CD4-positive, alpha-beta memory T cell (primary cell): Measurements from ENCODE around the gene UBL4A. TPM values are rescaled to one million over a fixed set of nuclear protein-coding genes. Genes with fewer than 3 reads are reported as not detected.

ENCODE experiments used
- CTCF ChIA-PET: fragments of 350-600 bp; sonication (Branson Sonifier 250); formaldehyde crosslinking; loops from one replicate; lab custom pipeline; 2021; ENCODE audit warnings: inconsistent platforms; ENCODE audit not compliant: partially characterized antibody; lab: Charles Lee
- POLR2A ChIA-PET: fragments of 350-600 bp; sonication (Branson Sonifier 250); formaldehyde crosslinking; loops from one replicate; lab custom pipeline; 2021; ENCODE audit not compliant: partially characterized antibody; lab: Charles Lee
- DNase-seq, 5 donors: peaks; one replicate each; pipeline versions ENCODE4 v3.0.0 to v3.0.0-alpha.2; 2020 to 2022; ENCODE audit warnings: mixed read lengths in 1 of 5
- H3K27ac ChIP-seq: one replicate; pipeline ENCODE4 v1.7.0; 2013; ENCODE audit warnings: low read depth, low read length
- H3K27me3 ChIP-seq: 2 replicates; pipeline ENCODE4 v1.7.0; 2013; ENCODE audit warnings: mild to moderate bottlenecking, low read length, moderate library complexity; ENCODE audit not compliant: insufficient read depth
- H3K36me3 ChIP-seq: 2 replicates; pipeline ENCODE4 v1.7.0; 2013; ENCODE audit warnings: mild to moderate bottlenecking, low read length, moderate library complexity; ENCODE audit not compliant: insufficient read depth
- H3K4me1 ChIP-seq: 2 replicates; pipeline ENCODE4 v1.7.0; 2013; ENCODE audit warnings: mild to moderate bottlenecking, low read length, moderate library complexity; ENCODE audit not compliant: insufficient read depth
- H3K4me3 ChIP-seq, 2 donors: one replicate each; pipeline ENCODE4 v1.7.0; 2013; ENCODE audit warnings: low read length in 2 of 2, mild to moderate bottlenecking in 1 of 2
- H3K9me3 ChIP-seq, 2 donors: one replicate each; pipeline ENCODE4 v1.7.0; 2013; ENCODE audit warnings: low read length in 2 of 2, control low read depth in 1 of 2; ENCODE audit not compliant: control insufficient read depth in 1 of 2
- H3K27ac Mint-ChIP-seq, 7 donors: one replicate each; pipeline ENCODE4 v1.8.0; 2020 to 2021; ENCODE audit warnings: mixed read lengths in 7 of 7, mild to moderate bottlenecking in 6 of 7, inconsistent platforms in 3 of 7, moderate library complexity in 3 of 7
- H3K27me3 Mint-ChIP-seq, 2 donors: one replicate each; pipeline ENCODE4 v1.8.0; 2020 to 2021; ENCODE audit warnings: mixed read lengths in 2 of 2
- H3K36me3 Mint-ChIP-seq, 2 donors: one replicate each; pipeline ENCODE4 v1.8.0; 2020 to 2021; ENCODE audit warnings: mixed read lengths in 2 of 2, inconsistent platforms in 1 of 2, mild to moderate bottlenecking in 1 of 2
- H3K4me1 Mint-ChIP-seq, 4 donors: one replicate each; pipeline ENCODE4 v1.8.0; 2020 to 2021; ENCODE audit warnings: mixed read lengths in 4 of 4, mild to moderate bottlenecking in 1 of 4
- H3K4me3 Mint-ChIP-seq, 8 donors: one replicate each; pipeline ENCODE4 v1.8.0; 2020 to 2021; ENCODE audit warnings: mixed read lengths in 8 of 8, mild to moderate bottlenecking in 7 of 8, moderate library complexity in 6 of 8, inconsistent platforms in 3 of 8
- H3K9me3 Mint-ChIP-seq, 8 donors: one replicate each; pipeline ENCODE4 v1.8.0; 2020 to 2021; ENCODE audit warnings: mixed read lengths in 8 of 8, mild to moderate bottlenecking in 5 of 8, inconsistent platforms in 3 of 8, moderate library complexity in 1 of 8
- intact Hi-C: fragments of 100-400 bp; cut with micrococcal nuclease; formaldehyde crosslinking; loops from one replicate; pipeline ENCODE4 v1.15.1; 2023
- polyA plus RNA-seq, 2 donors: library from polyadenylated mRNA; unstranded; fragments of 300-500 nt; fragmentation: Illumina TruSeq; gene quantifications; one replicate each; pipeline ENCODE4 v1.2.3, GENCODE V29; 2021
- total RNA-seq, 2 experiments: library from RNA; stranded (reverse); gene quantifications; one replicate each; pipeline ENCODE4 v1.2.3, GENCODE V29; 2021

The UBL4A gene
- total and polyA plus RNA-seq, 4 experiments from 2014 or later = 33.2 to 66.8 (median 49.1) TPM

GRCh38 chrX:154515966-154516655 lies 29.7 kb upstream of the UBL4A start, which contains the start of gene FAM3A:
FAM3A (minus strand) TSS chrX:154516232; CDS start chrX:154515772, 460 bp downstream.
- peaks cover 0 to 2% of the 10 kb centered on the region in 2 donors for H3K36me3 Mint-ChIP-seq
- CTCF ChIA-PET = interaction anchor here (1.1 kb wide), 1 partner anchor 11 kb away, joined by 4 read pairs; no protein-coding TSS in a partner anchor
- peak within 1 kb of the TSS; percentile 83 to 88 (median 85) for H3K4me3 Mint-ChIP-seq
- intact Hi-C loops = loop anchor here (1.0 to 5.0 kb wide), 4 partner anchors 26 to 79 kb away; partner anchors contain the start of genes GDI1, LAGE3, PLXNA3 and SLC10A3
- H3K4me3 ChIP-seq = peak within 1 kb of the TSS; percentile 42 to 56
- POLR2A ChIA-PET = interaction anchor here (0.9 to 4.2 kb wide), 12 partner anchors 11 to 588 kb away, joined by 3 to 34 read pairs (median 6); partner anchors contain the start of genes EMD, PLXNA3, RPL10 and SLC10A3
- no peaks in the 10 kb centered on the region for H3K9me3 ChIP-seq
- H3K27me3 Mint-ChIP-seq = no peaks in the 10 kb centered on the region
- peak; percentile 87 to 90 (median 89) for DNase-seq
- no peaks in the 10 kb centered on the region for H3K9me3 Mint-ChIP-seq
- H3K4me1 ChIP-seq = peaks cover 18% of the 10 kb centered on the region
- H3K36me3 ChIP-seq = no peaks in the 10 kb centered on the region
- peak within 1 kb of the TSS; percentile 81 for H3K27ac ChIP-seq
- H3K27ac Mint-ChIP-seq = peak within 1 kb of the TSS; percentile 74 to 95 (median 92)
- no peaks in the 10 kb centered on the region for H3K27me3 ChIP-seq
- H3K4me1 Mint-ChIP-seq = peaks cover 10 to 29% (median 16%) of the 10 kb centered on the region in 4 donors

- peaks cover 18% of the 10 kb centered on the region for H3K4me1 ChIP-seq
- H3K36me3 Mint-ChIP-seq = peaks cover 0 to 3% of the 10 kb centered on the region in 2 donors
- no peaks in the 10 kb centered on the region for H3K9me3 ChIP-seq
- ChIA-PET CTCF (interaction anchor here (0.9 to 1.0 kb wide), 2 partner anchors 11 to 16 kb away, joined by 3 read pairs; no protein-coding TSS in a partner anchor), POLR2A (interaction anchor here (0.9 to 4.2 kb wide), 10 partner anchors 11 to 587 kb away, joined by 3 to 34 read pairs (median 10); partner anchors contain the start of genes PLXNA3, RPL10, SLC10A3 and TAFAZZIN)
- intact Hi-C loops = loop anchor here (5.0 kb wide), 2 partner anchors 58 to 78 kb away; partner anchors contain the start of genes GDI1 and PLXNA3
- no peaks in the 10 kb centered on the region for H3K36me3 ChIP-seq
- no peaks in the 10 kb centered on the region for H3K27me3 Mint-ChIP-seq
- H3K9me3 Mint-ChIP-seq = no peaks in the 10 kb centered on the region
- peak overlapping the region; percentile 61 to 84 (median 82) for H3K4me3 Mint-ChIP-seq
- peak overlapping the region; percentile 81 for H3K27ac ChIP-seq
- peak in 4 of 5 donors; percentile 9 to 18 (median 15) for DNase-seq
- peak overlapping the region; percentile 47 to 91 (median 86) for H3K27ac Mint-ChIP-seq
- H3K27me3 ChIP-seq = no peaks in the 10 kb centered on the region
- peaks cover 10 to 32% (median 21%) of the 10 kb centered on the region in 4 donors for H3K4me1 Mint-ChIP-seq
- H3K4me3 ChIP-seq = peak overlapping the region; percentile 28 to 56
Measured at GRCh38 chrX:154515090-154515965, 28.9 kb upstream of the UBL4A start.

DNA sequence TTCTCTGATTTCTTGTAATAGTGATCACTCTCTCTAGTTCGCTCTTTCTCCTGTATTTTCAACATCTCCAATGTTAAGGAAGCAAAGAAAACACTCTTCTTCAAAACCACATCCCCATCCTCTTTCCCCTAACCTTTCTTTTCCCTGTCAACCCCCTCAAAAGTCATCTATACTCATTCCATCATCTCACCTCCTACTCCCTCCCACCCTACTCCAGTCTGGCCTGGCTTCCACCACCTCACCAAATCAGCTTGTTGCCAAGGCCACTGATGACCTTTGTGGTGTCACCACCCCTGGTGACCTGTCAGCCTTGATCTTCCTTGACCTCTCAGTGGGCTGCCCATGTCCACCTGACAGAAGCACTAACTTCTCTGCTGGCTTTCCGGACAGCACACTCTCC lies 27.3 kb upstream of the UBL4A start:
- H3K27ac Mint-ChIP-seq = peak overlapping the region in 5 of 7 donors; percentile 5 to 86 (median 78)
- peak overlapping the region in 7 of 8 donors; percentile 5 to 71 (median 18) for H3K4me3 Mint-ChIP-seq
- POLR2A ChIA-PET = interaction anchor here (0.6 to 4.2 kb wide), 3 partner anchors 23 to 377 kb away, joined by 3 to 26 read pairs (median 3); partner anchors contain the start of gene SLC10A3

GRCh38 chrX:154512879-154513553 lies 26.6 kb upstream of the UBL4A start:
- intact Hi-C loops = no loop called here
- POLR2A ChIA-PET = no interaction called here
- Mint-ChIP-seq H3K36me3 (peaks cover 10 to 15% of the 10 kb centered on the region in 2 donors), H3K27ac (no peak overlapping the region), H3K9me3 (peaks cover 0 to 5% (median 0%) of the 10 kb centered on the region in 8 donors), H3K4me3 (no peak overlapping the region), H3K27me3 (no peaks in the 10 kb centered on the region), H3K4me1 (peaks cover 10 to 32% (median 21%) of the 10 kb centered on the region in 4 donors)
- Histone ChIP-seq H3K27me3 (no peaks in the 10 kb centered on the region), H3K36me3 (no peaks in the 10 kb centered on the region), H3K4me3 (no peak overlapping the region), H3K27ac (no peak overlapping the region), H3K4me1 (peaks cover 18% of the 10 kb centered on the region), H3K9me3 (no peaks in the 10 kb centered on the region)
- CTCF ChIA-PET = interaction anchor here (1.0 to 1.1 kb wide), 2 partner anchors 13 to 14 kb away, joined by 3 to 5 read pairs; no protein-coding TSS in a partner anchor
- no peak for DNase-seq

More for the DNA sequence above, 27.3 kb upstream of the UBL4A start:
- intact Hi-C loops = no loop called here
- Histone ChIP-seq H3K27ac (no peak overlapping the region), H3K9me3 (no peaks in the 10 kb centered on the region), H3K4me1 (peaks cover 18% of the 10 kb centered on the region), H3K36me3 (no peaks in the 10 kb centered on the region), H3K27me3 (no peaks in the 10 kb centered on the region), H3K4me3 (no peak overlapping the region)
- peaks cover 10 to 32% (median 21%) of the 10 kb centered on the region in 4 donors for H3K4me1 Mint-ChIP-seq
- peaks cover 0 to 5% (median 0%) of the 10 kb centered on the region in 8 donors for H3K9me3 Mint-ChIP-seq
- peaks cover 10 to 11% of the 10 kb centered on the region in 2 donors for H3K36me3 Mint-ChIP-seq
- no peaks in the 10 kb centered on the region for H3K27me3 Mint-ChIP-seq
- CTCF ChIA-PET = interaction anchor here (1.0 to 1.1 kb wide), 2 partner anchors 13 to 14 kb away, joined by 3 to 5 read pairs; no protein-coding TSS in a partner anchor
- DNase-seq = no peak

GRCh38 chrX:154511761-154512160 lies 25.3 kb upstream of the UBL4A start:
- ChIA-PET CTCF (no interaction called here), POLR2A (no interaction called here)
- peaks cover 10 to 32% (median 21%) of the 10 kb centered on the region in 4 donors for H3K4me1 Mint-ChIP-seq
- no peaks in the 10 kb centered on the region for H3K27me3 ChIP-seq
- no peaks in the 10 kb centered on the region for H3K36me3 ChIP-seq
- H3K36me3 Mint-ChIP-seq = peaks cover 10 to 15% of the 10 kb centered on the region in 2 donors
- no peak for DNase-seq
- H3K4me3 ChIP-seq = no peak overlapping the region
- H3K9me3 Mint-ChIP-seq = peaks cover 0 to 5% (median 0%) of the 10 kb centered on the region in 8 donors
- intact Hi-C loops = no loop called here
- peak overlapping the region; percentile 9 for H3K27ac ChIP-seq
- H3K4me3 Mint-ChIP-seq = no peak overlapping the region
- H3K4me1 ChIP-seq = peaks cover 14% of the 10 kb centered on the region
- no peaks in the 10 kb centered on the region for H3K9me3 ChIP-seq
- H3K27ac Mint-ChIP-seq = peak overlapping the region in 5 of 7 donors; percentile 24 to 77 (median 68)
- no peaks in the 10 kb centered on the region for H3K27me3 Mint-ChIP-seq

- Mint-ChIP-seq H3K27ac (peak overlapping the region in 1 of 7 donors; percentile 45), H3K4me1 (peaks cover 6 to 24% (median 12%) of the 10 kb centered on the region in 4 donors), H3K36me3 (peaks cover 9 to 15% of the 10 kb centered on the region in 2 donors), H3K27me3 (no peaks in the 10 kb centered on the region), H3K9me3 (peaks cover 0 to 5% (median 0%) of the 10 kb centered on the region in 8 donors), H3K4me3 (no peak overlapping the region)
- Histone ChIP-seq H3K27me3 (no peaks in the 10 kb centered on the region), H3K9me3 (no peaks in the 10 kb centered on the region), H3K4me3 (no peak overlapping the region), H3K27ac (no peak overlapping the region), H3K4me1 (peaks cover 5% of the 10 kb centered on the region), H3K36me3 (no peaks in the 10 kb centered on the region)
- ChIA-PET CTCF (no interaction called here), POLR2A (no interaction called here)
- intact Hi-C loops = no loop called here
- no peak for DNase-seq
Measured at GRCh38 chrX:154509455-154509854, 23.0 kb upstream of the UBL4A start.
